Measurements from ENCODE around the gene UGT1A9. TPM values are rescaled to one million over a fixed set of nuclear protein-coding genes. Genes with fewer than 3 reads are reported as not detected.

The UGT1A9 gene
- total and polyA plus RNA-seq, 2 of the 13 experiments (the other 11 are each of a cell fraction or from before 2014, with no cell fraction given), result 0.07 TPM; not detected in 1

GRCh38 chr2:233745073-233745755 lies 73.5 kb downstream of the UGT1A9 start (continued):
- TF ChIP-seq PBX3 (CRISPR knock-in tag; IDR thresholded peaks at IDR 0.05; ENCODE audit: borderline replicate concordance), result no peak
- TF ChIP-seq FOSL1 (CRISPR knock-in tag; IDR thresholded peaks at IDR 0.05; ENCODE audit: borderline replicate concordance), result no peak
- TF ChIP-seq ZNF292 (CRISPR knock-in tag; IDR thresholded peaks at IDR 0.05; ENCODE audit: borderline replicate concordance, low read depth), result peak; percentile 61; the same call in 1 of the 2 replicates
- TF ChIP-seq TRIM24 (CRISPR knock-in tag; IDR thresholded peaks at IDR 0.05), result 0 out of 2 replicates have a peak, but pooled peaks have one; percentile 67
- no peak for TF ChIP-seq ZNF225 (CRISPR knock-in tag; IDR thresholded peaks at IDR 0.05)
- no peak for TF ChIP-seq ZNF646 (CRISPR knock-in tag; IDR thresholded peaks at IDR 0.05)
- TF ChIP-seq NR1H2 (CRISPR knock-in tag; IDR thresholded peaks at IDR 0.05; ENCODE audit: borderline replicate concordance, low read depth), result no peak; the same call in 1 of the 2 replicates
- no peak for TF ChIP-seq ZNF597 (CRISPR knock-in tag; IDR thresholded peaks at IDR 0.05)
- TF ChIP-seq HOXA7 (CRISPR knock-in tag; IDR thresholded peaks at IDR 0.05), result 0 out of 2 replicates have a peak, but pooled peaks have one; percentile 50
- TF ChIP-seq PBX2 (CRISPR knock-in tag; IDR thresholded peaks at IDR 0.05), result no peak
- no peak for TF ChIP-seq THAP9 (CRISPR knock-in tag; IDR thresholded peaks at IDR 0.05; ENCODE audit: borderline replicate concordance)
- TF ChIP-seq ZNF552 (CRISPR knock-in tag; IDR thresholded peaks at IDR 0.05; ENCODE audit: borderline replicate concordance), result no peak
- TF ChIP-seq ZNF564 (CRISPR knock-in tag; IDR thresholded peaks at IDR 0.05), result peak; percentile 47; the same call in 1 of the 2 replicates
- TF ChIP-seq GABPB1 (CRISPR knock-in tag; IDR thresholded peaks at IDR 0.05), result no peak; the same call in 1 of the 2 replicates
- TF ChIP-seq ZNF251 (CRISPR knock-in tag; IDR thresholded peaks at IDR 0.05), result no peak
- TF ChIP-seq HNF4A (CRISPR knock-in tag; IDR thresholded peaks at IDR 0.05), result peak; percentile 97
